Heart left ventricle (tissue), 13 donors: Measurements from ENCODE around the gene LAMC3.

Source experiments
- CTCF ChIP-seq, 12 donors: fragments of 200-600 bp; sonication (generic) in 4 of 12; IDR thresholded peaks; one replicate each; pipeline versions ENCODE4 v1.5.0 to v1.8.0; 2018 to 2022; ENCODE audit warnings: antibody characterized with exemption in 12 of 12, mild to moderate bottlenecking in 5 of 12
- POLR2A ChIP-seq, 2 donors: fragments of 450-650 bp; IDR thresholded peaks; one replicate each; pipeline ENCODE4 v1.6.1; 2017; ENCODE audit warnings: antibody characterized with exemption in 2 of 2, mild to moderate bottlenecking in 2 of 2, moderate library complexity in 2 of 2
- donor health status: ischemic (EF 13 %, LVEDD 7.1; RV severe dilation, severe dysfunction).
- donor health status: DM: no; HTN: yes; CAD: no.
- donor health status: DM: no; HTN: no; CAD: no.
- donor health status: ischemic (EF 25% LVEDD 6.9; RV normal size, moderate dysfunction).
- donor health status: ischemic (EF 25% LVEDD 5.7; RV mildly dilated, moderate dysfunction).
- donor health status: ischemic (EF 35%, LVEDD 5.7; RV mildly dilated, moderate dysfunction).
- donor health status: nonischemic (EF 11% LVEDD 7.7; RV severe dilation, severe dysfunction).
- donor health status: DM: yes; HTN: yes; CAD: no.
- donor health status: PGD.
- donor health status: ischemic (EF 29% LVEDD 5.4; RV normal size, mild dysfunction).
- donor health status: nonischemic (EF 23%, LVEDD 6.1; RV moderate dilation, normal function).

DNA sequence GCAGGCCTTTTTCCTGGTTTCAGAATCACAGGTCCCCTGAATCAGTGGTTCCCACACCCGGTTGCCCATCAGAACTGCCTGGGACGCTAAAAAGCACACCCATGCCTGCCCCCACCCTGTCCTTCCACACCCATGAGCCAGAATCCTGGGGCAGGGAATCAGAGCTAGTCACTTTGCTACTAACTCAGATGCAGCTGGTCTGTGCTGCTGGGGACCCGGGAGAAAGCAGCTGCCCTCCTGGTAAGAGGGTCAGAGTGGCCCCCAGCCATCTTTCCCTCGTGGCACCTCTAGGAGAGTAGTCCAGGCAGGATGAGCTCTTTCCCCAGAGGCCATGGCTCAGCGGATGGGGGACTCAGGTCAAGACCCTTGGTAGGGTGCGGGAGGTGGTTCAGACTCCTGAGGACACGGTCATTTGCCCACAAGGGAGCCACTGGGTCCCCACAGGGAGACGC is 105.1 kb downstream of the LAMC3 start:
- TF ChIP-seq POLR2A (IDR thresholded peaks at IDR 0.05) (no peak), CTCF (IDR thresholded peaks at IDR 0.05) (no peak)
